HG02678 (cell line): ENCODE measurements around the gene DNM2.

ENCODE experiments used
- ATAC-seq: cut with Tn5 transposase; IDR thresholded peaks from one replicate; pipeline ENCODE4 v1.9.1; 2021; ENCODE audit warnings: mild to moderate bottlenecking, moderate library complexity; ENCODE audit not compliant: unreplicated experiment

Gene DNM2

GRCh38 chr19:10690341-10690781 is 27.5 kb upstream of the DNM2 start:
- no peak for ATAC-seq

- no peak for ATAC-seq
These were observed 26.5 kb upstream of the DNM2 start for GRCh38 chr19:10691178-10691881.

GRCh38 chr19:10691883-10692282 is 26.0 kb upstream of the DNM2 start:
- no peak for ATAC-seq

- ATAC-seq = no peak
These were observed 25.1 kb upstream of the DNM2 start for GRCh38 chr19:10692673-10693264.

- ATAC-seq = no peak
These were observed 23.1 kb upstream of the DNM2 start for GRCh38 chr19:10694706-10695307.

GRCh38 chr19:10695401-10696398 is 22.2 kb upstream of the DNM2 start:
- peak; percentile 85 for ATAC-seq

GRCh38 chr19:10699650-10700335 is 18.1 kb upstream of the DNM2 start:
- no peak for ATAC-seq

GRCh38 chr19:10701955-10702525 is 15.8 kb upstream of the DNM2 start:
- ATAC-seq = no peak

GRCh38 chr19:10706990-10707389 is 10.9 kb upstream of the DNM2 start:
- no peak for ATAC-seq

- ATAC-seq = no peak
These were observed 10.4 kb upstream of the DNM2 start for GRCh38 chr19:10707440-10707839.

GRCh38 chr19:10708291-10708690 is 9.6 kb upstream of the DNM2 start:
- no peak for ATAC-seq

GRCh38 chr19:10712045-10712444 is 5.8 kb upstream of the DNM2 start:
- ATAC-seq = no peak

- no peak for ATAC-seq
These were observed 5.1 kb upstream of the DNM2 start for GRCh38 chr19:10712754-10713153.

GRCh38 chr19:10713317-10713716 is 4.6 kb upstream of the DNM2 start:
- no peak for ATAC-seq

- ATAC-seq = no peak
These were observed 874 bp upstream of the DNM2 start for GRCh38 chr19:10717054-10717355.

- ATAC-seq = no peak
These were observed 622 bp downstream of the DNM2 start for GRCh38 chr19:10718205-10719196.

- no peak for ATAC-seq
These were observed 1.6 kb downstream of the DNM2 start for GRCh38 chr19:10719466-10719961.

GRCh38 chr19:10720607-10721125 is 2.8 kb downstream of the DNM2 start:
- no peak for ATAC-seq

GRCh38 chr19:10723591-10723990 is 5.7 kb downstream of the DNM2 start:
- ATAC-seq = no peak
